Endothelial cell of hepatic sinusoid (primary cell): Measurements from ENCODE around the gene MPRIP.

Experiments used
- in situ Hi-C: cut with HindIII; loops from 2 replicates; pipeline ENCODE4 v1.10.0; 2017; ENCODE audit warnings: low sequenced_read_pairs

Gene MPRIP

DNA sequence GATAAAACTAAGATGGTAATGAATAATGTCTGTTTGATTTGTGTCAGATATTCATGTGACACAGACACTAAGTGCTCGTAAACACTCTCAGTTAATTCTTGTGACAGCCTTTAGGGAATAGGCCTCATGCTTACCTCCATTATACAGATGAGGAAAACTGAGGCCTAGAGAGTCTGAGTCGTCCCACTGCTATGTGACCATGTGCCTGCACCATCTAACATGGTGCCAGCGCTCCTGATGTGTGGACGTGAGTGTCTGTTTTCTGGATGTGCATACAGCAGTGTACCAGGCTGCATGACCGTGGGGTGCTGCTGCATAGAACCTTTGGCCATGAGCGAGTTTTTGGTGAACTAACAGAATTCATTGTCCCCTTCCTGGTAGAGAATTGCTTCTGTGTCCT is 61.8 kb downstream of the MPRIP start:
- in situ Hi-C loops = no loop called here

GRCh38 chr17:17104494-17104893 is 62.2 kb downstream of the MPRIP start:
- in situ Hi-C loops = no loop called here

GRCh38 chr17:17105976-17106375 is 63.7 kb downstream of the MPRIP start:
- in situ Hi-C loops = no loop called here

DNA sequence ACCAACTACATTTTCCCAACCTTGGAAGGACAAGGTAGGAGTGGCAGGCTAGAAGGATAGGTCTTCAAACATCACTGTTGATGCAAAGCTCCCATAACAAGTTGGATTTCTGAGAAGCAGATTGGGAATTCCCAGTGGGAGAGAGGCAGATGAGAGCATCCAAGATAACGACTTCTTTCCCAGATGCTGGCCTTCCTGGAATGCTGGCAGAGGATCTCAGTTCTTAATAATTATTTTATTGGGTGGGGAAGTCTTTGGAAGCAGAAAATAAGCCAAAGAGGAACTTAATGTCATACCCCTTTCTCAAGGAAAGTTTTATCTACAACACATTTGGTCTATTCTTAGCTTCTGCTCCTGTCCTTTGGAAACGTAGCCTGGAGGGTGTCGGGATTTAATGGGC is 64.5 kb downstream of the MPRIP start:
- in situ Hi-C loops = no loop called here

DNA sequence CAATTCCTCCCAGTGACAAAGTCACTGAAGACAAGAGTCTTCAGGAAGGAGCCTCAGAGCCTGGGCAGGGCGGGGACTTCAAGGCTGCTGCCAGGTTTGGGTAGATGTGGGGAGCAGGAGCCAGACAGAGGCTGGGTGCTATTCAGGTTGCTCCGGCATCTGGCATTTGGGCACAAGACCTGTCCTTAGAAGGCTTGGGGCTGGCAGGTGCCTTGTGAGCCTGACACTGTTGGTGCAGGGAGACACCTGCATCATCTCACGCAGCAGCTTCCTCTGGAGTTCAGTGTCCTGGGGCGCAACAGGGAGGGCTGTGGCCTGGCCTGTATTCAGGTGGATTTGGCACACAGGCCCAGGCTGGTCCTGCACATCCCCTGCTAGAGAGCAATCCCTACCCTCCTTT is 65.0 kb downstream of the MPRIP start:
- in situ Hi-C loops = no loop called here

DNA sequence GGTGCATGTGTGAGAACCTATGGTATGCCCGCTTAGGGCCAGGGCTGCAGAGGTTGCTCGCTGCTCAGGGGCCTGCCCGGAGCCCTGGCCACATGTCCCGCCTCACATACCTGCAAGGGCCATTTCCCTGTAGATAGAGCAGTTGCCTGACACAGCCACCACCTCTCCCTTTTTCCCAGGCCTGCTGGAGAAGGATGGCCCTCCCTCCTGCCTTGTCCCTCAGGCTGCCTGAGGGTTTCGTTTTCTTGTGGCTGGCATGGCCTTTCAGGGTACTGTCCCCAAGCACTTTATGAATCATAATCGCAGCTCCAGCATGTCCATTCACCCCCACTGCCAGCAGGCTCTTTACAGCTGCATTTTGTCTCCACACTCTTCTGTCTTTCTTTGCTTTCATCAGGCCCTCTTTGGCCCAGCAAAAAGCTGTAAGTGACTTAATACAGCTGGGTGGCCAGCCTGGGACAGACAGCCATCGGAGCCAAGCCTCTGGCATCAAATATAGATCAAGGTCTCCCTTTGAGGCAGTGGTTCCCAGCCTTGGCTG is 65.7 kb downstream of the MPRIP start:
- in situ Hi-C loops = no loop called here

GRCh38 chr17:17108451-17109049 is 66.3 kb downstream of the MPRIP start:
- in situ Hi-C loops = no loop called here

DNA sequence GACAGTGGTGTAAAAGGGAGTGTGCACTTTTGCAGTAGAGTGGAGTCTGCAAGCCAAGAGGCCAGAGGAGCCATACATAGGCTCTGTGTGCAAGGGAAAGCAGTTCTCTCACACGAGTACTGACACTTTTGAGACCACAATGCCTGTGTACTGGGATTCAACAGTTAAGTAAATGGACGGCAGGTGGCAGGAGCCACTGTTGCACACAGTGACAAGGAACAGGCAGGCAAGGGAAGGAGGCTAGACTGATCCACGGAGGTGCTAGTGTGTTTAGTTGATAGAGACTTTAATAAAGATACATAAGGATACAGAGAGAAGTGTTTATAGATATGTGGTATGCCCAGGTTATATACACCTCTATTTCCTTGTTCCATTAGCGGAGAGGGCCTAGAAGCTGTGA is 67.0 kb downstream of the MPRIP start:
- in situ Hi-C loops = no loop called here

DNA sequence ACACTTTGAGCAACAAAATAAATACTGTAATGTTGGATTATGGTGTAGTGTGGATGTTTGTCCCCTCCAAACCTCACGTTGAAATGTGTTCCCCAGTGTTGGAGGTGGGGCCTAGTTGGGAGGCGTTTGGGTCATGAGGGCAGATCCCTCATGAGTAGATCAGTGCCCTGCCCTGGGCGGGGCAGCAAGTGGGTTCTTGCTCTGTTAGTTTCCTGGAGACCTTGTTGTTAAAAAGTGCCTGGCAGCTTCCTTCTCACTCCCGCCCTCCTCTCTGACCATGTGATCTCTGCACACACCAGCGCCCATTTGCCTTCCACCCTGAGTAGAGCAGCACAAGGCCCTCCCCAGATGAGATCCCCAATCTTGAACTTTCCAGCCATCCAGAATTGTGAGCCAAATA is 67.7 kb downstream of the MPRIP start:
- in situ Hi-C loops = no loop called here

DNA sequence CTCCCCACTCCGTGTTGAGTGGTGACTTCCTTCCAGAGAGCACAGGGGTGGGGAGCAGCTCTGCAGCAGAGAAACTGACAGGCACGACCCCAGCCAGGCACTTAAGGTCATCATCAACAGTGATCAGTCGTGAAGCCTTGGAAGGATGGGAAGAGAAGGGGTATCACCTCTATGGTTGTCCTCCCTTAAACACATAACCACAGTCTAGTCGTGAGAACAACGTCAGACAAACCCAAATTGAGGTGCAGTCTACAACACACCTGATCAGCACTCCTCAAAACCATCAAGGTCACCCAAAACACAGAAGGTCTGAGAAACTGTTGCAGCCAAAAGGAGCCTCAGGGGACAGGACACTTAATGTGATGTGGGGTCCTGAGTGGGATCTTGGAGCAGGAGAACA is 68.3 kb downstream of the MPRIP start:
- in situ Hi-C loops = no loop called here

- in situ Hi-C loops = no loop called here
These were observed 69.4 kb downstream of the MPRIP start for GRCh38 chr17:17111401-17112393.

DNA sequence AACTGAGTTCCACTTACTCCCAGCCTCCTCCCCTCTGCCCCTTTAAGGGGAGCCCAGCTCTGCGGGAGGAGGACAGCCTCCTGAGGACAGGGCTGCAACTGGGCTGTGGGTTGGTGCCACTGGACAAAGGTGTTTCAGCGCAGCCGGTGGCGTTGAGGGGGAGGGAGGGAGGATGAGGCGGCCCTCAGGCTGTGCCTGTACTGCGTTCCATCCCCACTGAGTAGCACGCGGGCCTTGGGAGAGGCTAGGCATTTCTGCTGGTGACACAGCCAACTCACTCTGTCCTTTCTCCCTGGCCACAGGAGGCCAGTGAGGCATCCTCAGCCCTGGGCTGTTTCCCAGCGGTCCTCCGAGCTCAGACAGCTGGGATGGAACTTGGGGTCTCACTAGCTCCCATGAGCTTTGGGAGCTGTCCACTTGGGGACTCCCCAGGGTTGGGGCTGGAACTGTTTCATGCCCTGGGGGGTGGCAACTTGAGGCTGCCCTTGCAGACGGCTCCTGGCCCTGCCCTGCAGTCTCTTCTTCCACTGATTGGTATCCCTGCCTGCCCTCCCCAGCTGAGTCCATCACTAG is 70.5 kb downstream of the MPRIP start:
- in situ Hi-C loops = no loop called here

DNA sequence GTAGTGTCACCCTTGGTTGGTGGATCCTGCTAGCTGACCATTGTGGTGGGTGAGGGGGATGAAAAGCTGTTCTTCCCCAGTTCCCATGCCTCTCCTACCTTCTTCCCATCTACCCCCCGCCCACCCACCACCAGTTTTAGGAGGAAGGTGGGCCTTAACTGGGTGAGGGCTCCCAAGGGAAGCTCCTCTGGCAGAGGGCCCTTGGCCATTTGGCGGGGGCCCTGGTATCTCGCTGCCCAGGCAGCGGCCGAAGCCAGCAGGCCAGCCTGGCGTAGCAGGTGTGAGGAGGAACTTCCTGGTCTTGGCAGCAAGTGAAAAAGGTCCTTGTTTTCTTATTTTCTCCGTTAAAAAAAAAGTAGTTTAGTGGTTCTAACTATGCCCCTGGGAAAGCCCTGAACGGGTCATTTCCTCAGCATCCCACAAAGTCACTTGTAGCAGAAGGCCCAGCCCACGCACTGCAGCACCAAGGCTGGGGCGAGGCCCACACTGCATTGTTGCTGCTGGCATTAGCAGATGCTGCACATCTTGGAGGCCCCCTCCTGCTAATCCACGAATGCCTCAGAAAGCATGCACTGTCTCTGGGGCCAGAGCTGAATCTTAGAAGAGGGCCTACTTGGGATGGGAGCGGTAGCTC is 72.5 kb downstream of the MPRIP start:
- in situ Hi-C loops = loop anchor here (5.0 kb wide), 1 partner anchor 62 kb away; no protein-coding TSS in a partner anchor

- in situ Hi-C loops = loop anchor here (5.0 kb wide), 1 partner anchor 63 kb away; no protein-coding TSS in a partner anchor
These were observed 73.4 kb downstream of the MPRIP start for GRCh38 chr17:17115620-17116019.

- in situ Hi-C loops = loop anchor here (5.0 kb wide), 1 partner anchor 64 kb away; no protein-coding TSS in a partner anchor
These were observed 74.1 kb downstream of the MPRIP start for GRCh38 chr17:17116406-17116805.

DNA sequence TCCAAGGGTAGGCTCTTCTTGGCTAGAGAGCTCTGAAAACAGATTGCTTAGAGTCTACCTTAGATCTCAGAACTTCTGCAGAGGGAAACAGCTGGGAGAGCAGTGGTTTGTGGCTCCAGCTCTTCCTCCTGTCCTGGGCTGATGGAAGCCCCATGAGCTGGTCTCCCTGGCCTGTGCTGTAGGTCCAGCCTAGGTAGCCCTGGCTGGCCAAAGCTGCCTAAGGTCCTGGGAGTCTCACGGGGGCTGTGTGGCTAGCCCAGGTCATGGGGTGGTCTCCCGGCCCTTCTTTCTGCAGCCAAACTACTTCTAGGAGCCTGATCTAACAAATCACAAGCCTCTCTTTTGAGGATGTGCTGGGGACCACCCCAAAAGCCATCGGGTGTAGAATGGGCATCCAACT is 75.7 kb downstream of the MPRIP start:
- in situ Hi-C loops = loop anchor here (5.0 kb wide), 1 partner anchor 66 kb away; no protein-coding TSS in a partner anchor

GRCh38 chr17:17118399-17118798 is 76.1 kb downstream of the MPRIP start:
- in situ Hi-C loops = loop anchor here (5.0 kb wide), 1 partner anchor 66 kb away; no protein-coding TSS in a partner anchor

DNA sequence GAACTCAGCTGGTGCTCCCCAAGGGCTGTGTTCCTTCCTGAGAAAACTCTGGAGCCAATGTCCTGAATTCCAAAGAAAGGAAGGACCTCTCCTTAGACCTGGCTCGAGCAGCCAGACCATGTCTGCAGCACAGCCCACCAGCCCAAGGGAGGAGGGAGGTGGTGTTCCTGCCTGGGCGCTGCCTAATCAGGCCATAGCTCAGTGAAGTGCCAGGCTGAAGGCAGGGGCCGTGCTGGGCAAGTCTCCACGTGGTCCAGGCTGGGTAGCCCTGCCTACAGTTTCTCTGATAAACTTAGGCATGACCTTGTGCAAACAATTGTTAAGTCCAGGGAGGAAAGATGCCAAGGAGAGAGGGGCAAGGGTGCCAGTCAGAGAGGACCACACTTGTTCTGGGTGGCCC is 76.8 kb downstream of the MPRIP start:
- in situ Hi-C loops = loop anchor here (5.0 kb wide), 1 partner anchor 67 kb away; no protein-coding TSS in a partner anchor

DNA sequence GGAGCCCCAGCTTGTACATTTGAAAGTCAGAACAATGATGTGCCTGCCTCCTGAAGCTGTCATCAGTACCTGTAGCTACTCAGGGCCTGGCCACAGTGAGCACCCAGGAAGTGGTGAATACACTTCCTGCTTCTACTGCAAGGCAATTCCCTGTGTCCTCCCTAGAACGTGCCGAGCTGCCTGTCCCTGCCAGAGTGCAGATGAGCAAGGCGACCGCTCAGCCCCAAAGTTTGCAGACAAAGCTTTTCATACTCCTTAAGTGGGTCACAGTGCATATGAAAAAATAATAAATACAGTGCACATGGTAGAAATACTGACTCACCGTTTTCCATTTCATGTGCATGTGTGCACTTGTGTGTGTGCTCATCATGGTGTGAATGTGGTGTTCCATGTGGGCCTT is 77.3 kb downstream of the MPRIP start:
- in situ Hi-C loops = loop anchor here (5.0 kb wide), 1 partner anchor 67 kb away; no protein-coding TSS in a partner anchor

GRCh38 chr17:17120294-17120693 is 78.0 kb downstream of the MPRIP start:
- in situ Hi-C loops = no loop called here

- in situ Hi-C loops = no loop called here
These were observed 78.4 kb downstream of the MPRIP start for GRCh38 chr17:17120701-17121100.
